Spleen (tissue), 7 donors: Measurements from ENCODE around the gene PPIA.

ENCODE experiments used
- POLR2AphosphoS5 ChIP-seq, 3 donors: sonication (generic); formaldehyde crosslinking; IDR thresholded peaks; one replicate each; pipeline ENCODE4 v1.5.1; 2017; ENCODE audit warnings: antibody characterized with exemption in 3 of 3
- TF ChIP-seq, protein P1 (sequence below), 11 experiments: fragments of 200-600 bp in 7 of 11; fragments of 450-650 bp in 4 of 11; sonication (generic) in 4 of 11; IDR thresholded peaks in 8 of 11; conservative IDR thresholded peaks in 3 of 11; 1 replicate in 7 of 11; 2 replicates in 4 of 11; pipeline versions ENCODE4 v1.4.0 to v1.8.0; 2016 to 2021; ENCODE audit warnings: antibody characterized with exemption in 11 of 11, inconsistent platforms in 4 of 11, mild to moderate bottlenecking in 1 of 11
- donor health status: DM: no; HTN: no; CAD: no; lungs with moderate emphysema.
- donor health status: DM: no; HTN: no; CAD: no.
- donor health status: DM: no; HTN: no; CAD: no.

GRCh38 chr7:44756904-44757303 lies 39.6 kb upstream of the PPIA start:
- TF ChIP-seq, protein P1, sequence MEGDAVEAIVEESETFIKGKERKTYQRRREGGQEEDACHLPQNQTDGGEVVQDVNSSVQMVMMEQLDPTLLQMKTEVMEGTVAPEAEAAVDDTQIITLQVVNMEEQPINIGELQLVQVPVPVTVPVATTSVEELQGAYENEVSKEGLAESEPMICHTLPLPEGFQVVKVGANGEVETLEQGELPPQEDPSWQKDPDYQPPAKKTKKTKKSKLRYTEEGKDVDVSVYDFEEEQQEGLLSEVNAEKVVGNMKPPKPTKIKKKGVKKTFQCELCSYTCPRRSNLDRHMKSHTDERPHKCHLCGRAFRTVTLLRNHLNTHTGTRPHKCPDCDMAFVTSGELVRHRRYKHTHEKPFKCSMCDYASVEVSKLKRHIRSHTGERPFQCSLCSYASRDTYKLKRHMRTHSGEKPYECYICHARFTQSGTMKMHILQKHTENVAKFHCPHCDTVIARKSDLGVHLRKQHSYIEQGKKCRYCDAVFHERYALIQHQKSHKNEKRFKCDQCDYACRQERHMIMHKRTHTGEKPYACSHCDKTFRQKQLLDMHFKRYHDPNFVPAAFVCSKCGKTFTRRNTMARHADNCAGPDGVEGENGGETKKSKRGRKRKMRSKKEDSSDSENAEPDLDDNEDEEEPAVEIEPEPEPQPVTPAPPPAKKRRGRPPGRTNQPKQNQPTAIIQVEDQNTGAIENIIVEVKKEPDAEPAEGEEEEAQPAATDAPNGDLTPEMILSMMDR (IDR thresholded peaks at IDR 0.05 in 8 of 11, conservative IDR thresholded peaks at IDR 0.05 in 3 of 11) = no peak
- no peak for TF ChIP-seq POLR2AphosphoS5 (IDR thresholded peaks at IDR 0.05)
